ENCODE measurements around the gene CACNA1C.

The CACNA1C gene

DNA sequence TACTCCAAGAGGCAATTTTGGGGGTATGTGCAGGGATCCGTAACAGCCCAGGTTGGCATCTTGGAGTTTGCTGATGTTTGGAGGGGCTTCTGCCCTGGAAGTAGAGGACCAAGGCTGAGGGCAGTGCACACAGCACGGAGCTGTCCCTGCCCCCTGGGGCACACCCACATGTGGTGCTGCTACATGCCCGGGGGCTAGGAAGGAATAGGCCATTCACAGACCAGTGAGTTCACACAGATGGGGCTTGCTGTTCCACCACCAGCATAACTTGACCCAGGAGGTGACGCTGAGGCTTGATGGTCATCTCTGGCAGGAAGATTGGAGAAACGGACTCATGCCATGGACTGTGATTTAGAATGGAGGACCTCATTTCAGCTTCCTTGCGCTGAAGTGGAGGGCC, 510.9 kb downstream of the CACNA1C start:
- DNase-seq: no peak

GRCh38 chr12:2566161-2566560, 513.4 kb downstream of the CACNA1C start:
- no peak for DNase-seq

- DNase-seq: no peak
Observed at GRCh38 chr12:2567711-2568110, 514.9 kb downstream of the CACNA1C start.

DNA sequence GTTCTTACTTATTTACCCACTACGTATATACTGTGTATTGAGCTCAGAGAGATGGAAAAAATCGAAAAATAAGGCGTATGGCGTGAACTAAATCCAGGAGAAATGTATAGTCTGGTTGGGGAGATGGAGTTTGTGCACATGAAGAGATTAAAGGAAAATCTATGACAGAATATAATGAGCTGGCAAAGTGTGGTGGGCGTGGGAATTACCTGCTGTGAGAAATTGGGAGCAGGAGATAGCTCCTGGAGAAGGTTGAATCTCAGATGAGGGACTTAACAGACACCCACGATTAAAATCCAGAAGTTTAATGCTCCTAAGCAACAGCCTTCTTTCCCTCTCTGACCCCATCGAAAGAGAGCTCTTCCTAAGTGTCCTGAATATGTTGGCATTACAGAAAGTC, 517.8 kb downstream of the CACNA1C start:
- no peak for DNase-seq

GRCh38 chr12:2574355-2574935, 521.7 kb downstream of the CACNA1C start:
- DNase-seq: no peak

- DNase-seq: no peak
Observed at GRCh38 chr12:2575245-2575644, 522.5 kb downstream of the CACNA1C start.

DNA sequence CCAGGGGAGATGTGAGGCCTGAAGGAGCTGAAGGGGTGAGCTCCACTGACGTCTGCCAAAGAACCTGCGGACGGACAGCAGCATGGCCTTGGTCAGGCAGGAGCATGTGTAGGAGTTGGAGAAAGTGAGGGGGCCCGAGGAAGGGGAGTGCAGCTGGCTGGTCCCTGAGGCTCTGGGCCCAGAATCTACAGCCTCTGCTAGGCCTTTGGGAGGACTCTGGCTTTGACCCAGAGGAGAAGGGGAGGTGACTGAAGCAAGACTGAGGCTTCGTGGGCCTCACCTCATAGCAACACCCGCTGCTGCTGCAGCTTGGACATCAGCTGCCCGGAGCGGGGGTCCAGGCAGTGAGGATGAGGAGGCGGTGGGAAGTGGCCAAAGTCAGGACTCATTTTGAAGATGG, 525.4 kb downstream of the CACNA1C start:
- no peak for DNase-seq

DNA sequence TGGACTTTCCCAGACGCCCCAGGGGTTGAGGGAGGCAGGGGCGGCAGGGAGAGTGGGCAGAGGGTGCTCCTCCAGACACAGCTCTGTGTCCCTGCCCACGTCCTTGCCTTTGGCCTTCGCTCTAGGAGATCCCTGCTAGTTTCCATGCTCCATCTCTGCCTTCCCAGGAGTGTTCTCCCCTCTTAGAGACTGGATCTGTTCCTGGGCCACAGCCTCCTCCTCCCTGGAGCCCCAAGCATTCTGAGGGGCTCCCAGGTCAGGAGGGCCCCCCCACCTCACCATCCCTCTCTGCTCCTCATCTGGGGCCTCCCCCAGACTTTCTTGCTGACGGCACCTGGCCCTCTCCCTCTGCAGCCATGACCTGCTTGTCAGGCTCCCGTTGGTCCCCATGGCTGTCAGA, 526.0 kb downstream of the CACNA1C start:
- no peak for DNase-seq

DNA sequence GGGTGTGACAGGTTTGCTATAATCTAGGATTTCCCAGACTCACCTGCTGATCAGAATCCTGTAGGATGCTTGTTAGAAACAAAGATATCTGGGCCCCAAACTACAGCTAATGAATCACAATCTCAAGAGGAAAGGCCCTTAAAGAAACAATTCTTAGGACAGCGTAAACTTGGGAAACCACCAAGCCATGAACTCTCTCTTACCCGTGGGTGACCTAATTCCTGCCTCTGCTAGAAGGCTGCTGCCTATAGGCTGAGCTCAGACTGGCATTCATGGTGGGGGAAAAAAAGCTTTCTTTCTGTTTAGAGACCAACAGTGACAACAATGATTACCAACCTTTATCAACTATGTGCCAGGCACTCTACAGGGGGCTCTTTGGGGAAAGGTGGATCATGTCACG, 528.0 kb downstream of the CACNA1C start:
- DNase-seq: peak; percentile 12

DNA sequence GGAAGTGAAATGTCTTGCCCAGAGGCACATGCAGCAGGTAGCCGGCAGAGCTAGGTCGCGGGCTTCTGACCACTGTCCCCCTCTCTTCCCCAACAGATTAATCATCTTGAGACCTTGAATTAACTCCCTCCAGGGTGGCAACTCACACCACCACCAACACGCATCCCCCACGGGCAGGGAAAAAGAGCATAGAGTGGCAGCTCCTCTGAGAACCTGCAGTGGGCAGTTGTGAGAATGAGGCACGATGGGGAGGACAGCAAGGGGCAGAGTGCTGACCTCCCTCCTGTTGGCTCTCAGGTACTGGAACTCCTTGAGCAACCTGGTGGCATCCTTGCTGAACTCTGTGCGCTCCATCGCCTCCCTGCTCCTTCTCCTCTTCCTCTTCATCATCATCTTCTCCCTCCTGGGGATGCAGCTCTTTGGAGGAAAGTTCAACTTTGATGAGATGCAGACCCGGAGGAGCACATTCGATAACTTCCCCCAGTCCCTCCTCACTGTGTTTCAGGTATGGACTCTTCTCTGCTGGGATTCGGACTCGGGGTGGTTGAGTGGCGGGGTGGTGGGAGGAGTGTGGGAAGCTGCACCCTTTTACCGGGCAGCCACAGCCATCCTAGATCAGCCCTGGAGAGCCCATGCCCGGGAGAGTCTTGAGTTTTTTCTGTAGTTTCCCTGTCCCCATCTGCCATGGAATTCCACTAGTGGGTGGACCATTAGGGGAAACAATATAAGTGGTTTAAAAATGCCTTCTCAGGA, 528.7 kb downstream of the CACNA1C start:
- no peak for DNase-seq

GRCh38 chr12:2582631-2583030, 529.8 kb downstream of the CACNA1C start:
- peak; percentile 21 for DNase-seq

DNA sequence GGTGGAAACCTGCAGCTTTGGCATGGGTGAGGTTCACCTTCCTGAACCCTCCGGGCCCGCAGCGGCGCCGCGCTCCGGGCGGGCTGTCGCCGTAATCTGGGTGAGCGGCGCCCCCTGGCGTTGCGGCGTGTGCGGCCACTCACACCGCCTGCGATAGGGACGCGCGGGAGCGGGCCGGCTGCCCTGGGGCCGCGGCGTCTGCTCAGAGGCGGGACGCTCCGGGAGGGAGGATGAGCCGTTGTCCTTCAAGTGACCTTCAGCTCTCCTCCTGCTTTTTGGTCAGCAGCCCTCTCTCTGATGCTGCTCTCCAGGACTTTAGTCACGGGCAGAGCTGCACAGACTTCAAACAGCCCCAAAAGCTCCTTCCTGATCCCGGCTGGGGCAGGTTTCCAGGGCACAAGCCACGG, 530.3 kb downstream of the CACNA1C start:
- DNase-seq: peak; percentile 51

DNA sequence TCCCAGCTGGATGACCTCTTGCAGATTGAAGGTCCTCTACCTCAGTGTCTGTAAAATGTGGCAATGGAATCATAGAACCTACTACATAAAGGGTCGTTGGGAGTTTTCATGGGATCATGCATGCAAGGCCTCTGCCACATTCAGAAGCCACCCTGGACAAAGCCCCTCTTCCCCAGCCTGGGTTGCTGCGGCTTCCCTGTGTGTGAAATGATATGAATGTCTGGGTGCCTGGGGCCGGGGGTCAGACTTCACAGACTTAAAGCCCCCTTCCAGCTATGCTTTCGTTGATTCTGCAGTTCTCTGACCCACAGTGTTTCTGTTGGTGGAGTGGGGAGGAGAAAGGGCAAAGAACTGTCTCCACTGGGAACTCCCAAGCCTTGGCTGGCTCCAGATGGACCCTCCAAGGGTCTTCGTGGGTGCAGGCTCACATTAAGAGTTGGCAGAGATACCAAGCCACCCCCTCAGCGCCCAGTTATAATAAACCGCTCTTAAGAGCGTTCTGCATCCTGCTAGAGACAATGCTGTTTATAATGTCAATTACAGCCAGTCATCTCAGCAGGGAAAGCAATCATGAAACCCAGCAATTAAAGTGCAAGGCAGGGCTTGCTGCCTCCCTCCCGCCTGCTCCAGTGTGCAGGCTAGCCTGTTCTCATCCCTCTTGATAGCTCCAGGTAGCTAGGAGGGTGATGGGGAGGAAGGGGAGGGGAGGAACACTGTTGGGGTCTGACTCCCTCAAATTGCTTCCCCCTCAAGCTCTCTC, 531.0 kb downstream of the CACNA1C start:
- DNase-seq: no peak

GRCh38 chr12:2586156-2587038, 533.6 kb downstream of the CACNA1C start:
- DNase-seq: peak; percentile 60

GRCh38 chr12:2588345-2588744, 535.6 kb downstream of the CACNA1C start:
- DNase-seq: no peak

GRCh38 chr12:2589381-2589780, 536.6 kb downstream of the CACNA1C start:
- DNase-seq: no peak

GRCh38 chr12:2593045-2593444, 540.3 kb downstream of the CACNA1C start:
- no peak for DNase-seq

DNA sequence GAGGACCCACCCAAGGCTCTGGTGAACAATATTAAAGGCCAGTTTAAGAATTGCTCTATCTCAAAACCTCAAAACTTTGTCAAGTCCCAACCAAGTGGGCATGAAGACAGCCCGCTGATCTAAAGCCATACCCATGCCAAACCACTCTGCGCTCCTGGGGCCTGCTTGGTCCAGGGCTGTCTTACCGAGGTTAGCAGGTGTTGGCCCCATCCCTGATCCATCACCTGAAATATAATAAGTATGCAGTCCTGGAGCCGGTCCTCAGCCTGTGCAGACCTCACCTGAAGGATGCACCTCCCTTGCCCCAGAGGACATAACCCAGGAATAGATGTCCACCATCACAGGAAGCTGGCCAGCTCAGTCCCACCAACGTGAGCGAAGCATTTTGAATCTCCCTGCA, 543.7 kb downstream of the CACNA1C start:
- no peak for DNase-seq

DNA sequence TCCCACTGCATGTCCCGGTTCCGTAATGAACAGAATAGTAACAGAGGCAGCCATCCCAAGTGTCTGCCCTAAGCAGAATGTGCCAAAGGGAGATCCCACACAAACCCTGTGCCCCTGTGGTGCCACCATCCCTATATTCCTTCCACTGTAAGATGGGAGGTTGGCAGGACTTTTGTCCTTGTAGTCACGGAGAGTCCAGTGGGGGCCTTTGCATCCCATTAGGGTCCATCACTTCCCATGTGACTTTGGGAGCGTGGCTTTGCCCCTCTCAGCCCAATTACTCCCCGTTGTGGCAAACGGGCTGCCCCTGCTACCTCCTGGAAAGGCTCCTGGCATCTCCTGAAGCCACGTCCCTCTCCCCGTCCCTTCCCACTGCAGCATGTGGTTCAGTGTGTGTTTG, 552.5 kb downstream of the CACNA1C start:
- no peak for DNase-seq

DNA sequence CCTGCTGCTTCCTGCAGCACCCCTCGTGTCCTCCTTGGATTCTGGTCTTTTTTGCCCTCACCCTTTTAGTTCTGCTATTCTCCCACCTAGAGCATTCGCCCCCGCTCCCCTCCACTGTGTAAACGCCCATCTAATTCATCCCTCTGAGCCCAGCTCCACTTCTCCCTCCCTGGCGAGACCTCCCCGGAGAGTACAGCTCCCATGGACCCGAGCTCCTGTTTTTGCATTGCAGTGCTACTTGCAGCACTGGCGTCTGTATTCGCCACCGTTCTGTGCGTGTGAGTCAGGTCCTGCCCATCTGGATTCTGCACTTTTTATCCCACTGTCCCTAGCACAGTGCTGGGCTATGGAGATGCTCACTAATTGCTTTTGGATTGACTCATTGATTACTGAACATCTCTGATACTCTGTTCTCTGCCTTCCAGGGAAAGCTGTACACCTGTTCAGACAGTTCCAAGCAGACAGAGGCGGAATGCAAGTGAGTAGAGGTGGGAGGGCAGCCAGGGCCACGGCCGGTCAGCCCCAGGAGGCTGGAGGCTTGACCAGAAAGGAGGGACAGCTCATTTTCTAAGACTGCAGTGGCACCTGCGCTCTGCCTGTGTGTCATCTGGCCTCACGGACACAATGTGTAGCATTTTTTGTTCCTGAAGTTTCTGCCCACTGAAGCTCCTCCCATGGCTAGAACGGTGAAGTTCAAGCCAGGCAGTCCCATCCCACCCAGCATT, 553.6 kb downstream of the CACNA1C start:
- DNase-seq: no peak

DNA sequence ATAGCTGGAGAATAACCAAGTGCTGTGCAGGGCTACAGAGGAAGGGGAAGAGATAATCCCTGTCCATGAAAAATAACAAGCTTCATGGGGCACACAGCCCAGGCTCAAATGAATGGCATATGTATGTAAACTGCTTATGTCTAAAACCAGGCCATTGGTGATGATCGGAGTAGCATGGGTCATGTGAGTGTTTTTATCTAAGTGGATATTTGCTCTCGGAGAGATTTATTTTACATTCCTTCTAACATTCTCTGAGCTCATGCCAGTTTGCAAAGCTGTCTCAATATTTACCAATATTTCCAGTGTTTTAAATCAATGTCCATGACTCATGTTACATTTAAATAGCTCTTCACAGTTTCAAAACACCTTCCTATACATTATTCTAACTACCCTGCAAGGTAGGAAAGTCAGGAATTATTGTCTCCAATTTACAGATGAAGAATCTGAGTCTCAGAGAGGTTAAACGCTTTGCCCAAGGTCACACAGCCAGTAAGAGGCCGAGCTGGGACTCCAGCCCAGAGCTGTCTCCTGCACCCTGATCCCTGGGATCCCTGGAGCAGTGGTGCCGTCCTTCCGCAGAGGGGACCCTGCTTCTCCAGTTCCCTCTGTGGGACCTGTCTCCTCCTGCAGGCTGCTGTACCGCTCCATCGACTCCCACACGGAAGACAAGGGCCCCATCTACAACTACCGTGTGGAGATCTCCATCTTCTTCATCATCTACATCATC, 555.3 kb downstream of the CACNA1C start:
- DNase-seq: no peak

DNA sequence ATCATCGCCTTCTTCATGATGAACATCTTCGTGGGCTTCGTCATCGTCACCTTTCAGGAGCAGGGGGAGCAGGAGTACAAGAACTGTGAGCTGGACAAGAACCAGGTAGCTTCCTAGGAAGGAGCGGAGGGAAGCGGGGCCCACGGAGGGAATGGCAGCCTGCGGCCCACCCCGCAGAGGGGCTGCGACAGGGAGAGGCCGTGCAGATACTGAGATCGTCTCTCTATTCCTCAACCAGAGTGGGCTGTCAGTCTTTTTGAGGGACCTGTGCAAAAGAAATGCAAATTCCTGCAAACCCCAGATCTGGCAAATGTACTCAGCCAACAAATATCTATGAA, 555.8 kb downstream of the CACNA1C start:
- no peak for DNase-seq
